Dendritic cell treated with granulocyte-macrophage colony-stimulating factor and Interleukin-4, amounts not matched to agents 40 ng/mL and 50 ng/mL, for 4 days (primary cell): ENCODE measurements around the gene ATAD3A.
A peak's percentile ranks its signal among the peaks of the same experiment; 100 is the strongest.

Experiments used
- H3K27ac Mint-ChIP-seq: one replicate; pipeline ENCODE4 v1.8.0; 2022; ENCODE audit warnings: mild to moderate bottlenecking, mixed read lengths
- H3K27me3 Mint-ChIP-seq: one replicate; pipeline ENCODE4 v1.8.0; 2022; ENCODE audit warnings: mild to moderate bottlenecking, mixed read lengths
- H3K36me3 Mint-ChIP-seq: one replicate; pipeline ENCODE4 v1.8.0; 2022; ENCODE audit warnings: low read depth, mixed read lengths
- H3K4me1 Mint-ChIP-seq: one replicate; pipeline ENCODE4 v1.8.0; 2022; ENCODE audit warnings: low read depth, mixed read lengths
- H3K4me3 Mint-ChIP-seq: one replicate; pipeline ENCODE4 v1.8.0; 2022; ENCODE audit warnings: mild to moderate bottlenecking, moderate library complexity, mixed read lengths
- H3K9me3 Mint-ChIP-seq: one replicate; pipeline ENCODE4 v1.8.0; 2022; ENCODE audit warnings: mixed read lengths
- intact Hi-C: fragments of 100-400 bp; cut with micrococcal nuclease; formaldehyde crosslinking; loops from one replicate; pipeline ENCODE4 v1.15.0; 2022

The ATAD3A gene

GRCh38 chr1:1573843-1574720 is 62.1 kb downstream of the ATAD3A start:
- H3K9me3 Mint-ChIP-seq = no peaks in the 10 kb centered on the region
- H3K4me3 Mint-ChIP-seq = peak overlapping the region; percentile 89
- H3K4me1 Mint-ChIP-seq = peaks cover 34% of the 10 kb centered on the region

GRCh38 chr1:1574721-1575537 is 63.0 kb downstream of the ATAD3A start, which contains the start of gene SSU72:
SSU72 (minus strand) TSS chr1:1574863; CDS start chr1:1574557, 306 bp downstream.
- Mint-ChIP-seq H3K36me3 (peaks cover 38% of the 10 kb centered on the region), H3K4me1 (peaks cover 27% of the 10 kb centered on the region), H3K9me3 (no peaks in the 10 kb centered on the region), H3K27ac (peak within 1 kb of the TSS; percentile 98), H3K4me3 (peak within 1 kb of the TSS; percentile 93), H3K27me3 (peaks cover 17% of the 10 kb centered on the region)
- intact Hi-C loops = loop anchor here (1.0 kb wide), 1 partner anchor 40 kb away; the partner anchor contains the start of gene MIB2

More at GRCh38 chr1:1573843-1574720, 62.1 kb downstream of the ATAD3A start:
- Mint-ChIP-seq H3K36me3 (peaks cover 47% of the 10 kb centered on the region), H3K27ac (peak overlapping the region; percentile 98), H3K27me3 (peaks cover 14% of the 10 kb centered on the region)
- intact Hi-C loops = loop anchor here (1.0 kb wide), 1 partner anchor 41 kb away; the partner anchor contains the start of gene MIB2

GRCh38 chr1:1577367-1578011 is 65.5 kb downstream of the ATAD3A start:
- Mint-ChIP-seq H3K36me3 (peaks cover 20% of the 10 kb centered on the region), H3K4me1 (peaks cover 16% of the 10 kb centered on the region), H3K9me3 (no peaks in the 10 kb centered on the region), H3K27me3 (peaks cover 33% of the 10 kb centered on the region), H3K27ac (no peak overlapping the region), H3K4me3 (no peak overlapping the region)
- intact Hi-C loops = no loop called here

GRCh38 chr1:1578371-1578940 is 66.5 kb downstream of the ATAD3A start:
- Mint-ChIP-seq H3K9me3 (no peaks in the 10 kb centered on the region), H3K4me1 (peaks cover 11% of the 10 kb centered on the region), H3K27me3 (peaks cover 39% of the 10 kb centered on the region), H3K27ac (no peak overlapping the region), H3K36me3 (peaks cover 16% of the 10 kb centered on the region), H3K4me3 (no peak overlapping the region)
- intact Hi-C loops = no loop called here

GRCh38 chr1:1582585-1583346 is 70.8 kb downstream of the ATAD3A start:
- intact Hi-C loops = no loop called here
- H3K27me3 Mint-ChIP-seq = peaks cover 63% of the 10 kb centered on the region
- no peak overlapping the region for H3K27ac Mint-ChIP-seq
- no peak overlapping the region for H3K4me3 Mint-ChIP-seq
- H3K9me3 Mint-ChIP-seq = no peaks in the 10 kb centered on the region
- H3K4me1 Mint-ChIP-seq = no peaks in the 10 kb centered on the region
- no peaks in the 10 kb centered on the region for H3K36me3 Mint-ChIP-seq

- Mint-ChIP-seq H3K9me3 (no peaks in the 10 kb centered on the region), H3K27me3 (peaks cover 59% of the 10 kb centered on the region), H3K4me3 (no peak overlapping the region), H3K36me3 (no peaks in the 10 kb centered on the region), H3K27ac (no peak overlapping the region), H3K4me1 (no peaks in the 10 kb centered on the region)
- intact Hi-C loops = no loop called here
These were observed 71.5 kb downstream of the ATAD3A start for GRCh38 chr1:1583347-1584010.
